Measurements from ENCODE around the gene PRSS12.
A peak's percentile ranks its signal among the peaks of the same experiment; 100 is the strongest.

Gene PRSS12

GRCh38 chr4:118351851-118352827 is 664 bp downstream of the PRSS12 start:
- ChIA-PET CTCF (interaction anchor here (1.0 to 3.8 kb wide), 8 partner anchors 10 to 71 kb away, joined by 3 to 19 read pairs (median 6); no protein-coding TSS in a partner anchor), POLR2A (interaction anchor here (1.3 kb wide), 2 partner anchors 9 to 14 kb away, joined by 3 read pairs; no protein-coding TSS in a partner anchor)
- peak; percentile 37 for DNase-seq (ENCODE audit: extremely low spot score)

GRCh38 chr4:118350961-118351360 is 1.8 kb downstream of the PRSS12 start:
- CTCF ChIA-PET: interaction anchor here (3.8 kb wide), 1 partner anchor 9 kb away, joined by 19 read pairs; no protein-coding TSS in a partner anchor

More at GRCh38 chr4:118351851-118352827, 664 bp downstream of the PRSS12 start:
- TF ChIP-seq SUZ12 (IDR thresholded peaks at IDR 0.05): no peak
- no peak for TF ChIP-seq TARDBP (IDR thresholded peaks at IDR 0.05)
- TF ChIP-seq L3MBTL2 (conservative IDR thresholded peaks at IDR 0.05): 0 out of 2 replicates have a peak, but pooled peaks have one; percentile 42
- TF ChIP-seq PKNOX1 (IDR thresholded peaks at IDR 0.05): no peak
- peak; percentile 16; the same call in 1 of the 2 replicates for TF ChIP-seq LEF1 (IDR thresholded peaks at IDR 0.05; ENCODE audit: borderline replicate concordance)
- no peak for TF ChIP-seq FOXA1 (IDR thresholded peaks at IDR 0.05)
- TF ChIP-seq CTBP1 (IDR thresholded peaks at IDR 0.05; ENCODE audit: borderline replicate concordance): no peak

DNA sequence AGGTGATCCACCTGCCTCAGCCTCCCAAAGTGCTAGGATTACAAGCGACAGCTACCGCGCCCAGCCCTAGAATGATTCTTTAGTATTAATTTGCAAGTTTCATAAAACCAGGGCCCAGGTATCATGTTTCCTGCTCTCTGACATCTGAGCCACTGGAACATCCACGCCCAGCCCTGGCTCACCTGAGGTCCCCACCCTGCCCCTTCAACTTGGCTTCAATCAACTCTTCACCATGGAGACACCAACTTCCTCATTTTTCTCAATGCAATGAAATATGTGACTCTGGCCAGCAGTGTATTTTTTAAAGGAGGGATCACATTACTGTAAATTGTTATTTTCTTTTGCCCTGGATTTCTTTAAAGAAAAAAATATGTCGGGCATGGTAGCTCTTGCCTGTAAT is 3.9 kb downstream of the PRSS12 start:
- no peak for DNase-seq (ENCODE audit: extremely low spot score)
- ChIA-PET POLR2A (no interaction called here), CTCF (no interaction called here)
- TF ChIP-seq L3MBTL2 (conservative IDR thresholded peaks at IDR 0.05) (no peak), CTBP1 (IDR thresholded peaks at IDR 0.05; ENCODE audit: borderline replicate concordance) (no peak), HDGF (IDR thresholded peaks at IDR 0.05; ENCODE audit: borderline replicate concordance) (no peak), ZNF384 (IDR thresholded peaks at IDR 0.05) (no peak), SP1 (IDR thresholded peaks at IDR 0.05) (no peak), ARNT (IDR thresholded peaks at IDR 0.05) (no peak), NFRKB (IDR thresholded peaks at IDR 0.05) (no peak), BHLHE40 (IDR thresholded peaks at IDR 0.05; ENCODE audit: borderline replicate concordance) (no peak), SUZ12 (IDR thresholded peaks at IDR 0.05) (no peak), LEF1 (IDR thresholded peaks at IDR 0.05; ENCODE audit: borderline replicate concordance) (no peak), FOXM1 (IDR thresholded peaks at IDR 0.05; ENCODE audit: borderline replicate concordance) (no peak), ELF4 (IDR thresholded peaks at IDR 0.05) (no peak), TARDBP (IDR thresholded peaks at IDR 0.05) (no peak), FOXA1 (IDR thresholded peaks at IDR 0.05) (no peak), FOXK2 (IDR thresholded peaks at IDR 0.05) (no peak), PKNOX1 (IDR thresholded peaks at IDR 0.05) (no peak)

More at GRCh38 chr4:118350961-118351360, 1.8 kb downstream of the PRSS12 start:
- POLR2A ChIA-PET: interaction anchor here (1.1 kb wide), 1 partner anchor 11 kb away, joined by 3 read pairs; no protein-coding TSS in a partner anchor
- DNase-seq (ENCODE audit: extremely low spot score): no peak
- no peak for TF ChIP-seq CTBP1 (IDR thresholded peaks at IDR 0.05; ENCODE audit: borderline replicate concordance)

- ChIA-PET CTCF (no interaction called here), POLR2A (no interaction called here)
These were observed 6.3 kb downstream of the PRSS12 start for GRCh38 chr4:118346495-118346894.

GRCh38 chr4:118345813-118346212 is 7.0 kb downstream of the PRSS12 start:
- POLR2A ChIA-PET: no interaction called here
- DNase-seq (ENCODE audit: extremely low spot score): no peak
- CTCF ChIA-PET: no interaction called here
- TF ChIP-seq PKNOX1 (IDR thresholded peaks at IDR 0.05): no peak
- TF ChIP-seq FOXM1 (IDR thresholded peaks at IDR 0.05; ENCODE audit: borderline replicate concordance): no peak
- no peak for TF ChIP-seq NFRKB (IDR thresholded peaks at IDR 0.05)
- TF ChIP-seq ELF4 (IDR thresholded peaks at IDR 0.05): no peak
- no peak for TF ChIP-seq SUZ12 (IDR thresholded peaks at IDR 0.05)
- no peak for TF ChIP-seq ARNT (IDR thresholded peaks at IDR 0.05)
- TF ChIP-seq HDGF (IDR thresholded peaks at IDR 0.05; ENCODE audit: borderline replicate concordance): no peak
- TF ChIP-seq L3MBTL2 (conservative IDR thresholded peaks at IDR 0.05): no peak
- TF ChIP-seq LEF1 (IDR thresholded peaks at IDR 0.05; ENCODE audit: borderline replicate concordance): no peak
- TF ChIP-seq SP1 (IDR thresholded peaks at IDR 0.05): no peak
- TF ChIP-seq FOXK2 (IDR thresholded peaks at IDR 0.05): no peak
- TF ChIP-seq CTBP1 (IDR thresholded peaks at IDR 0.05; ENCODE audit: borderline replicate concordance): no peak
- TF ChIP-seq BHLHE40 (IDR thresholded peaks at IDR 0.05; ENCODE audit: borderline replicate concordance): no peak
- TF ChIP-seq TARDBP (IDR thresholded peaks at IDR 0.05): no peak
- no peak for TF ChIP-seq ZNF384 (IDR thresholded peaks at IDR 0.05)
- no peak for TF ChIP-seq FOXA1 (IDR thresholded peaks at IDR 0.05)

More at GRCh38 chr4:118346495-118346894, 6.3 kb downstream of the PRSS12 start:
- DNase-seq (ENCODE audit: extremely low spot score): no peak
- no peak for TF ChIP-seq SUZ12 (IDR thresholded peaks at IDR 0.05)
- no peak for TF ChIP-seq SP1 (IDR thresholded peaks at IDR 0.05)
- no peak for TF ChIP-seq NFRKB (IDR thresholded peaks at IDR 0.05)
- TF ChIP-seq FOXM1 (IDR thresholded peaks at IDR 0.05; ENCODE audit: borderline replicate concordance): no peak
- no peak for TF ChIP-seq CTBP1 (IDR thresholded peaks at IDR 0.05; ENCODE audit: borderline replicate concordance)
- no peak for TF ChIP-seq PKNOX1 (IDR thresholded peaks at IDR 0.05)
- no peak for TF ChIP-seq HDGF (IDR thresholded peaks at IDR 0.05; ENCODE audit: borderline replicate concordance)
- TF ChIP-seq ARNT (IDR thresholded peaks at IDR 0.05): no peak
- TF ChIP-seq FOXK2 (IDR thresholded peaks at IDR 0.05): no peak
- TF ChIP-seq BHLHE40 (IDR thresholded peaks at IDR 0.05; ENCODE audit: borderline replicate concordance): no peak
- no peak for TF ChIP-seq LEF1 (IDR thresholded peaks at IDR 0.05; ENCODE audit: borderline replicate concordance)
- TF ChIP-seq L3MBTL2 (conservative IDR thresholded peaks at IDR 0.05): no peak

All from HEK293T (cell line).